ENCODE data around the gene TXNDC11. TPM values are rescaled to one million over a fixed set of nuclear protein-coding genes. Genes with fewer than 3 reads are reported as not detected.
"Not testable (repeated sequence)": the region's sequence is repeated elsewhere in the genome, so short reads cannot be mapped to it uniquely, and the experiment has no call there.

TXNDC11 gene, protein sequence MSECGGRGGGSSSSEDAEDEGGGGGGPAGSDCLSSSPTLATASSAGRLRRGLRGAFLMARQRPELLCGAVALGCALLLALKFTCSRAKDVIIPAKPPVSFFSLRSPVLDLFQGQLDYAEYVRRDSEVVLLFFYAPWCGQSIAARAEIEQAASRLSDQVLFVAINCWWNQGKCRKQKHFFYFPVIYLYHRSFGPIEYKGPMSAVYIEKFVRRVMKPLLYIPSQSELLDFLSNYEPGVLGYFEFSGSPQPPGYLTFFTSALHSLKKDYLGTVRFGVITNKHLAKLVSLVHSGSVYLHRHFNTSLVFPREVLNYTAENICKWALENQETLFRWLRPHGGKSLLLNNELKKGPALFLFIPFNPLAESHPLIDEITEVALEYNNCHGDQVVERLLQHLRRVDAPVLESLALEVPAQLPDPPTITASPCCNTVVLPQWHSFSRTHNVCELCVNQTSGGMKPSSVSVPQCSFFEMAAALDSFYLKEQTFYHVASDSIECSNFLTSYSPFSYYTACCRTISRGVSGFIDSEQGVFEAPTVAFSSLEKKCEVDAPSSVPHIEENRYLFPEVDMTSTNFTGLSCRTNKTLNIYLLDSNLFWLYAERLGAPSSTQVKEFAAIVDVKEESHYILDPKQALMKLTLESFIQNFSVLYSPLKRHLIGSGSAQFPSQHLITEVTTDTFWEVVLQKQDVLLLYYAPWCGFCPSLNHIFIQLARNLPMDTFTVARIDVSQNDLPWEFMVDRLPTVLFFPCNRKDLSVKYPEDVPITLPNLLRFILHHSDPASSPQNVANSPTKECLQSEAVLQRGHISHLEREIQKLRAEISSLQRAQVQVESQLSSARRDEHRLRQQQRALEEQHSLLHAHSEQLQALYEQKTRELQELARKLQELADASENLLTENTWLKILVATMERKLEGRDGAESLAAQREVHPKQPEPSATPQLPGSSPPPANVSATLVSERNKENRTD
- 10 to 100 TPM; 21.7 to 24.4 TPM for total RNA-seq

DNA sequence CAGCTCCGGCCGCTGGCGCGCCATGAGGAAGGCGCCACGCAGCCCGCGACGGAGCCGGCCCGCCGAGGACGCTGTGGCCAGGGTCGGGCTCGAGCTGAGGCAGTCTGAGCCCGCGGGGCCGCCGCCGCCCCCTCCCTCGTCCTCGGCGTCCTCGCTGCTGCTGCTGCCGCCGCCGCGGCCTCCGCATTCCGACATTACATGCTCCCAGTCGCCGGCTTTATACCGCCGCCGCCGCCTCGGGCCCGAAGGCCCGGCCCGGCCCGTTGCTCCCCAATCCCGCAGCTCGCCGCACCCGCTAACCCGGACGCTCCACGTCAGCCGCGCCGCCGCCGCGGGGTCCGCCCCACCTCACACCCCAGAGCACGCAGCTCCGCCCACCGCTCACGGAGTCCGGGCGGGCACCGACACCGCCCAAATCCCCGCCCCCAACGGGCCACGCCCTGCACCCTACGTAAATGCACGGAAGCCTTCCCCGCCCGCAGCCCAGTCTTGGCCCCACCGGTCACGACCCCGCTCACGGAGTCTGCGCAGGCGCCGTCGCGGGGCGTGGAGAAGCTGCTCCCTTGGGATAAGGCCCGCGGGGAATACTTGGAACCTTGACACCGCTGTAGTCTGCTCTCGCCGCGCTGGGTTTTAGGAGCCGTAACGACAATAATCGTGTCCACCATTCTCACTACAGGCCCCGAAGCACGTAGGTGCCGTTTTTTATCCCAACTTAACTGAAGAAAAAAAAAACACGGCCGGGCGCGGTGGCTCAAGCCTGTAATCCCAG is at the start of gene TXNDC11:
TSS of gene TXNDC11 (minus strand) at position 322 of the 772 bp plus-strand sequence. CDS start at position 195, 127 bp downstream.
- DNase-seq = peak; percentile 99
- ChIA-PET POLR2A (interaction anchor here (0.7 to 5.9 kb wide), 18 partner anchors 9 to 234 kb away, joined by 3 to 48 read pairs (median 4); partner anchors contain the start of genes RSL1D1, SNX29 and ZC3H7A), CTCF (interaction anchor here (1.3 to 3.7 kb wide), 5 partner anchors 11 to 211 kb away, joined by 4 to 31 read pairs (median 6); partner anchors contain the start of gene ZC3H7A)
- ATAC-seq = peak; percentile 95
- no peak for TF ChIP-seq CTCF (IDR thresholded peaks at IDR 0.05)
- no peaks in the 10 kb centered on the region for H3K9me3 Mint-ChIP-seq
- intact Hi-C loops (cut with micrococcal nuclease) = loop anchor here (5.0 kb wide), 1 partner anchor 55 kb away; the partner anchor contains the start of gene ZC3H7A
- H3K4me1 Mint-ChIP-seq (ENCODE audit: low read depth) = peaks cover 44% of the 10 kb centered on the region
- H3K27ac Mint-ChIP-seq = peak within 1 kb of the TSS; percentile 95
- H3K36me3 Mint-ChIP-seq (ENCODE audit: low read depth) = peaks cover 32% of the 10 kb centered on the region
- peak within 1 kb of the TSS; percentile 88 for H3K4me3 Mint-ChIP-seq
- no peaks in the 10 kb centered on the region for H3K27me3 Mint-ChIP-seq

DNA sequence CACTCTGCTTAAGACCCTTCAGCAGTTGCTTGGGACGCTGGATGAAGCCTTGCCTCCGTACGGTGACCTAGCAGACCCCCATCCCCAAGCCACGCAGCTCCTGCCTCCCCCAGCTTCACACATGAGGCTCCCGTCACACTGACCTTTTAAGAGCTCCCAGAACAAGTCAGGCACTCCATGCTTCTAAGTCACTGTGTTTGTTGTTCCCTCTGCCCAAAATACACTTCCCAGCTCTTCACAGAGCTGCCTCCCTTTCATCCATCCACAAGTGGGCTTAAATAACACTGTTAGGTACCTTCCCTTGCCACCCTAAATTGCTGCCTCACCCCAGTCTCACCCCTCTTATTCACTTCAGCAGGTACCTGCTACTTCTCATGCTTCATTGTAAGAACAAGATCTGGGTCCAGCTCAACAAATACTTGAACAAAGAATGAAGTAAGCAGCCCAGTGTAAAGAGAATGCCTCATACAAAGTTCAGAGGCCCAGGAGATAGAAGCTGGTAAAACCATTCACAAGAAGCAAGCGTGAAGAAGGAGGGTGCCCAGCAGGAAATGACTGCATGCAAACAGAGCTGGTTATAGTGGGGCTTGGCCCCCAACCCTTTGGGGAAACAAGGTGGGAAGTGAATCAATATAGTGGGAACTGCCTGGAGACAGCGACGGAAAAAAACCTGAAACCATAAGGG is 48.6 kb upstream of the TXNDC11 start:
- TF ChIP-seq CTCF (IDR thresholded peaks at IDR 0.05) = no peak
- H3K27me3 Mint-ChIP-seq = no peaks in the 10 kb centered on the region
- H3K4me3 Mint-ChIP-seq = peak overlapping the region; percentile 1
- intact Hi-C loops (cut with micrococcal nuclease) = no loop called here
- DNase-seq = no peak
- POLR2A ChIA-PET = interaction anchor here (0.7 to 2.1 kb wide), 8 partner anchors 9 to 230 kb away, joined by 3 to 11 read pairs (median 3); no protein-coding TSS in a partner anchor
- peak; percentile 32 for ATAC-seq
- H3K4me1 Mint-ChIP-seq (ENCODE audit: low read depth) = peaks cover 82% of the 10 kb centered on the region
- H3K9me3 Mint-ChIP-seq = no peaks in the 10 kb centered on the region
- CTCF ChIA-PET = interaction anchor here (1.5 kb wide), 2 partner anchors 11 to 76 kb away, joined by 3 read pairs; no protein-coding TSS in a partner anchor
- H3K27ac Mint-ChIP-seq = peak overlapping the region; percentile 73
- H3K36me3 Mint-ChIP-seq (ENCODE audit: low read depth) = peaks cover 44% of the 10 kb centered on the region

DNA sequence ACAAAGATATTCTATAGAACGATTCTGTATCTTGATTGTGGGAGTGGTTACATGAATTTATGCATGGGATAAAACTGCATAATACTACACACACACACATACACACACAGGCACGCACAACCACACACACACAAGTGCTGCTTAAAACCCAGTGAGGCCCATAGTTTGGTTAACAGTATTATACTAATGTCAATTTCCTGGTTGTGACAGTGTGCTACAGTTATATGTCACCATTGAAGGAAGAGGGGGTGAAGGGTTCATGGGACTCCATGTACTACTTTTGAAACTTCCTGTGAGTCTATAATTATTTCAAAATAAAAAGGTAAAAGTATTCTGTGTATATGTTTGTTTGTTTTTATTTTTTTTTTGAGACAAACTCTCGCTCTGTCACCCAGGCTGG is 46.3 kb upstream of the TXNDC11 start:
- H3K27ac Mint-ChIP-seq = peak overlapping the region; percentile 48
- no peaks in the 10 kb centered on the region for H3K9me3 Mint-ChIP-seq
- TF ChIP-seq CTCF (IDR thresholded peaks at IDR 0.05) = no peak
- ChIA-PET CTCF (no interaction called here), POLR2A (interaction anchor here (1.4 kb wide), 1 partner anchor 9 kb away, joined by 5 read pairs; no protein-coding TSS in a partner anchor)
- ATAC-seq = peak; percentile 22
- H3K36me3 Mint-ChIP-seq (ENCODE audit: low read depth) = peaks cover 26% of the 10 kb centered on the region
- H3K4me1 Mint-ChIP-seq (ENCODE audit: low read depth) = peaks cover 73% of the 10 kb centered on the region
- no peak overlapping the region for H3K4me3 Mint-ChIP-seq
- H3K27me3 Mint-ChIP-seq = no peaks in the 10 kb centered on the region
- DNase-seq = no peak
- intact Hi-C loops (cut with micrococcal nuclease) = no loop called here

GRCh38 chr16:11784980-11785599 is 42.4 kb upstream of the TXNDC11 start:
- H3K4me3 Mint-ChIP-seq; intact Hi-C loops (cut with micrococcal nuclease); H3K9me3 Mint-ChIP-seq; H3K27me3 Mint-ChIP-seq; DNase-seq; ATAC-seq: not testable (repeated sequence)
- H3K27ac Mint-ChIP-seq = peak overlapping the region; percentile 90
- CTCF ChIA-PET = interaction anchor here (13.0 kb wide), 1 partner anchor 10 kb away, joined by 125 read pairs; the partner anchor contains the start of gene ZC3H7A
- POLR2A ChIA-PET = interaction anchor here (1.1 to 6.6 kb wide), 2 partner anchors 12 to 15 kb away, joined by 4 to 55 read pairs; partner anchors contain the start of gene ZC3H7A
- peaks cover 26% of the 10 kb centered on the region for H3K36me3 Mint-ChIP-seq (ENCODE audit: low read depth)
- H3K4me1 Mint-ChIP-seq (ENCODE audit: low read depth) = peaks cover 74% of the 10 kb centered on the region

DNA sequence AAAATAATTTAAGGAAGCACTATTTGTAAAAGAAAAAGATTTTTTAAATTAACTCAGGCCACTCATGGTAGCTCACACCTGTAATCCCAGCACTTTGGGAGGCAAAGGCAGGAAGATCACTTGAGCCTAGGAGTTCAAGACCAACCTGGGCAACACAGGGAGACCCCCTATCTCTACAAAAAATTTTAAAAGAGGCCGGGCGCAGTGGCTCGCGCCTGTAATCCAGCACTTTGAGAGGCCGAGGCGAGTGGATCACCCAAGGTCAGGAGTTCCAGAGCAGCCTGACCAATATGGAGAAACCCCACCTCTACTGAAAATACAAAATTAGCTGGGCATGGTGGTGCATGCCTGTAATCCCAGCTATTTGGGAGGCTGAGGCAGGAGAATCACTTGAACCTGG is 41.7 kb upstream of the TXNDC11 start:
- peaks cover 69% of the 10 kb centered on the region for H3K4me1 Mint-ChIP-seq (ENCODE audit: low read depth)
- POLR2A ChIA-PET = interaction anchor here (0.7 to 6.6 kb wide), 4 partner anchors 13 to 50 kb away, joined by 3 to 55 read pairs (median 4); partner anchors contain the start of gene ZC3H7A
- ATAC-seq = not testable (repeated sequence)

More for the DNA sequence above, 41.7 kb upstream of the TXNDC11 start:
- CTCF ChIA-PET = interaction anchor here (13.0 kb wide), 1 partner anchor 11 kb away, joined by 125 read pairs; the partner anchor contains the start of gene ZC3H7A
- H3K27me3 Mint-ChIP-seq; intact Hi-C loops (cut with micrococcal nuclease); H3K9me3 Mint-ChIP-seq; H3K4me3 Mint-ChIP-seq; DNase-seq: not testable (repeated sequence)
- peaks cover 27% of the 10 kb centered on the region for H3K36me3 Mint-ChIP-seq (ENCODE audit: low read depth)
- H3K27ac Mint-ChIP-seq = peak overlapping the region; percentile 88
